Suprapubic skin (tissue), 4 donors: ENCODE data around the gene SLC17A3.

ENCODE experiments used
- EP300 ChIP-seq: sonication (generic); formaldehyde crosslinking; IDR thresholded peaks from one replicate; pipeline ENCODE4 v1.6.1; 2017; ENCODE audit warnings: antibody characterized with exemption
- POLR2AphosphoS5 ChIP-seq, 3 donors: sonication (generic); formaldehyde crosslinking; IDR thresholded peaks; one replicate each; pipeline ENCODE4 v1.6.1; 2017; ENCODE audit warnings: antibody characterized with exemption in 3 of 3
- TF ChIP-seq, protein P1 (sequence below), 2 donors: fragments of 200-600 bp in 1 of 2; fragments of 450-650 bp in 1 of 2; sonication (generic) in 1 of 2; IDR thresholded peaks; one replicate each; pipeline ENCODE4 v1.5.1; 2016 to 2019; ENCODE audit warnings: antibody characterized with exemption in 2 of 2, mild to moderate bottlenecking in 1 of 2, moderate library complexity in 1 of 2

DNA sequence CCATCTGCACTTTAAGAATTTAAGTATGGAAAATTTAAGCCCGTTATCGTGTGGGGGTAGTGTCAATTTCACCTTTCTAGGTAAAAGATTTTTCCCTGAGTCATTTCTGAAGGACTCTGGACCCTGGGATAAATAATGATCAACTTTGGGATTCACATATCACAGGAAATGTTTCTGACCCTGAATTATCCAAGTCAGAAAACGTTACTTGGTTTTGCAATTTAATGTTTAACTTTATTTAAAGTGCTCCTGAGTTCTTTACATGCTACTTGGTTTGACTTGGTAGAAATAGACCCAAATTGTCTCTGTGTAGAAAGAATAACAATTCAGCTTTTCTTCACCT lies 1.5 kb upstream of the SLC17A3 start:
- no peak for TF ChIP-seq EP300
- TF ChIP-seq, protein P1, sequence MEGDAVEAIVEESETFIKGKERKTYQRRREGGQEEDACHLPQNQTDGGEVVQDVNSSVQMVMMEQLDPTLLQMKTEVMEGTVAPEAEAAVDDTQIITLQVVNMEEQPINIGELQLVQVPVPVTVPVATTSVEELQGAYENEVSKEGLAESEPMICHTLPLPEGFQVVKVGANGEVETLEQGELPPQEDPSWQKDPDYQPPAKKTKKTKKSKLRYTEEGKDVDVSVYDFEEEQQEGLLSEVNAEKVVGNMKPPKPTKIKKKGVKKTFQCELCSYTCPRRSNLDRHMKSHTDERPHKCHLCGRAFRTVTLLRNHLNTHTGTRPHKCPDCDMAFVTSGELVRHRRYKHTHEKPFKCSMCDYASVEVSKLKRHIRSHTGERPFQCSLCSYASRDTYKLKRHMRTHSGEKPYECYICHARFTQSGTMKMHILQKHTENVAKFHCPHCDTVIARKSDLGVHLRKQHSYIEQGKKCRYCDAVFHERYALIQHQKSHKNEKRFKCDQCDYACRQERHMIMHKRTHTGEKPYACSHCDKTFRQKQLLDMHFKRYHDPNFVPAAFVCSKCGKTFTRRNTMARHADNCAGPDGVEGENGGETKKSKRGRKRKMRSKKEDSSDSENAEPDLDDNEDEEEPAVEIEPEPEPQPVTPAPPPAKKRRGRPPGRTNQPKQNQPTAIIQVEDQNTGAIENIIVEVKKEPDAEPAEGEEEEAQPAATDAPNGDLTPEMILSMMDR (IDR thresholded peaks at IDR 0.05): no peak
- no peak for TF ChIP-seq POLR2AphosphoS5 (IDR thresholded peaks at IDR 0.05)
